Heart right ventricle (tissue), 16 donors: ENCODE results near the gene R3HDM1. TPM values are rescaled to one million over a fixed set of nuclear protein-coding genes. Genes with fewer than 3 reads are reported as not detected.
A peak's percentile ranks its signal among the peaks of the same experiment; 100 is the strongest.

Experiments used
- ATAC-seq, 8 donors: fragments of 200-7000 bp; cut with Tn5 transposase; one replicate each; pipeline ENCODE4 v1.9.1; 2020; ENCODE audit warnings: mild to moderate bottlenecking in 8 of 8, moderate library complexity in 8 of 8, moderate number of reproducible peaks in 1 of 8
- DNase-seq, 2 donors: peaks; one replicate each; pipeline ENCODE4 v3.0.0-alpha.2; 2020
- H3K27ac ChIP-seq, 10 donors: fragments of 200-600 bp; sonication (generic) in 2 of 10; one replicate each; pipeline versions ENCODE4 v1.5.0 to v1.8.0; 2020 to 2022; ENCODE audit warnings: mild to moderate bottlenecking in 3 of 10
- H3K27me3 ChIP-seq, 7 donors: fragments of 200-600 bp; one replicate each; pipeline ENCODE4 v1.8.0; 2021 to 2022; ENCODE audit warnings: mild to moderate bottlenecking in 2 of 7
- H3K36me3 ChIP-seq, 9 donors: fragments of 200-600 bp; sonication (generic) in 1 of 9; one replicate each; pipeline versions ENCODE4 v1.5.0 to v1.8.0; 2020 to 2022; ENCODE audit warnings: mild to moderate bottlenecking in 2 of 9
- H3K4me1 ChIP-seq, 9 donors: fragments of 200-600 bp; sonication (generic) in 1 of 9; one replicate each; pipeline versions ENCODE4 v1.5.0 to v1.8.0; 2020 to 2022; ENCODE audit warnings: mild to moderate bottlenecking in 4 of 9
- H3K4me3 ChIP-seq, 10 donors: fragments of 200-600 bp; sonication (generic) in 2 of 10; one replicate each; pipeline versions ENCODE4 v1.5.0 to v1.8.0; 2020 to 2022; ENCODE audit warnings: mild to moderate bottlenecking in 7 of 10, moderate library complexity in 2 of 10
- H3K9me3 ChIP-seq, 11 donors: fragments of 200-600 bp in 10 of 11; sonication (generic) in 2 of 11; one replicate each; pipeline versions ENCODE4 v1.5.0 to v1.8.0; 2013 to 2022; ENCODE audit warnings: mild to moderate bottlenecking in 2 of 11, control low read depth in 1 of 11, moderate library complexity in 1 of 11
- CTCF ChIP-seq, 9 donors: fragments of 200-600 bp; sonication (generic) in 2 of 9; IDR thresholded peaks; one replicate each; pipeline versions ENCODE4 v1.5.0 to v1.8.0; 2021 to 2022; ENCODE audit warnings: antibody characterized with exemption in 9 of 9, mild to moderate bottlenecking in 5 of 9, moderate library complexity in 1 of 9
- WGBS, 2 donors: extraction: QIAGEN DNeasy Blood & Tissue Kit; methylation state at CpG; one replicate each; pipeline ENCODE4 v1.1.7; 2013; ENCODE audit warnings: inconsistent platforms in 1 of 2; 5-methylcytosine and 5-hydroxymethylcytosine counted together
- intact Hi-C, 10 donors: fragments of 100-400 bp; cut with DNase I; formaldehyde crosslinking; loops; one replicate each; pipeline versions ENCODE4 v1.11.1 to v1.14.2; 2022
- polyA plus RNA-seq, 2 donors: library from polyadenylated mRNA; stranded (reverse); fragments of 200-250 nt; gene quantifications; one replicate each; pipeline ENCODE4 v1.2.3, GENCODE V29; 2013
- total RNA-seq, 10 donors: library from RNA; stranded (reverse); fragmentation: NEBNext Ultra II Directional in 3 of 10; extraction: Animal tissue kit (Norgen Biotek cat#: 25700) in 3 of 10; gene quantifications; one replicate each; pipeline versions ENCODE4 v1.2.1 to v1.2.4, GENCODE V29; 2021 to 2023
- donor health status: Arrhythmogenic right ventricular cardiomyopathy.
- donor health status: ischemic (EF 13 %, LVEDD 7.1; RV severe dilation, severe dysfunction).
- donor health status: healthy with polysubstance abuse.
- donor health status: DM: no; HTN: yes; CAD: no.
- donor health status: DM: no; HTN: no; CAD: no.
- donor health status: ischemic (EF 25% LVEDD 6.9; RV normal size, moderate dysfunction).
- donor health status: ischemic (EF 25% LVEDD 5.7; RV mildly dilated, moderate dysfunction).
- donor health status: healthy.
- donor health status: DM: yes; HTN: yes; CAD: no.
- donor health status: Ischemic cardiomyopathy.
- donor health status: ischemic (EF 35%, LVEDD 5.7; RV mildly dilated, moderate dysfunction).
- donor health status: nonischemic (EF 11% LVEDD 7.7; RV severe dilation, severe dysfunction).
- donor health status: DM: yes; HTN: yes; CAD: no.
- donor health status: PGD.
- donor health status: ischemic (EF 29% LVEDD 5.4; RV normal size, mild dysfunction).
- donor health status: nonischemic (EF 23%, LVEDD 6.1; RV moderate dilation, normal function).

R3HDM1 gene
- total and polyA plus RNA-seq, 12 donors, result 6.1 to 22.2 (median 17.5) TPM

DNA sequence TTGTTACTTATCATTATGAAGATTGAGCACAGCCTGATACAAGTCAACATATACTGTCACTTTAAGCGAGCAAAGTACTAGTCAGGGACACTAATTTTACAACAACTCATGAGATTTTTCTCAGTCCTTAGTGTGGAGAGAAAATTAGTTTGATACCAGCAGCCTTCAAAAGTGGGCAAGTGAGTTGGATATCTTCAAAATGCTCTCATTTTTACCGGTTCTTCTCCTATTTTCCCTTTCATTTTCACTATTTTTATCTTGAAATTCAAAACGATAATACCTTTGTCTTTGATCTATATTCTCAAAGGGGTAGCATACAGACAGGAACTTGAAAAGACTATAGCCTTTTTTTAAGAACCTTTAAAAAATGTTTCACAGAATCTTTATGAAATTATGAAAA, 158.4 kb downstream of the R3HDM1 start:
- no peak for TF ChIP-seq CTCF (IDR thresholded peaks at IDR 0.05)
- Histone ChIP-seq H3K27ac (no peak overlapping the region), H3K36me3 (peaks cover 0 to 20% (median 0%) of the 10 kb centered on the region in 9 donors), H3K4me3 (no peak overlapping the region), H3K9me3 (no peaks in the 10 kb centered on the region), H3K4me1 (peaks cover 0 to 7% (median 0%) of the 10 kb centered on the region in 9 donors), H3K27me3 (no peaks in the 10 kb centered on the region)
- intact Hi-C loops, result no loop called here
- WGBS, 2 donors, result 81 to 82% methylated on average over 3 of the region's 3 CpGs
- DNase-seq (no peak), ATAC-seq (no peak)

- ATAC-seq, result peak in 2 of 8 donors; percentile 27 to 67
- no peak for TF ChIP-seq CTCF (IDR thresholded peaks at IDR 0.05)
- no peaks in the 10 kb centered on the region for H3K9me3 ChIP-seq
- H3K4me1 ChIP-seq, result peaks cover 0 to 12% (median 0%) of the 10 kb centered on the region in 9 donors
- intact Hi-C loops, result no loop called here
- no peak overlapping the region for H3K4me3 ChIP-seq
- H3K27ac ChIP-seq, result no peak overlapping the region
- peaks cover 0 to 8% (median 0%) of the 10 kb centered on the region in 9 donors for H3K36me3 ChIP-seq
- DNase-seq, result no peak
- no peaks in the 10 kb centered on the region for H3K27me3 ChIP-seq
- 61 to 66% methylated on average over 2 of the region's 2 CpGs for WGBS, 2 donors
These were observed 163.4 kb downstream of the R3HDM1 start for GRCh38 chr2:135694711-135695110.

DNA sequence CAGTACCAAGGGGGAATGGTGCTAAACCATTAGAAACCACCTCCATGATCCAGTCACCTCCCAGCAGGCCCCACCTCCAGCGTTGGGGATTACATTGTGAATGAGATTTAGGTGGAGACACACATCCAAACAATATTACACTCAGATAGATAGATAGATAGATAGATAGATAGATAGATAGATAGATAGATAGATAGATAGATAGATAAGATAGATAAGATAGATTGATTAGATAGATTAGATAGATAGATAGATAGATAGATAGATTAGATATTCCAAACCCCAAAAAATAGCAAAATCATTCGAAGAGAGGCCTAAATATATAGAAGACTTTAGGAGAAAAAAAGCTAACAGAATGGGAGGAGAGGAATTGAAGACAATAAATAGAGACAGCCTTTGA, 167.6 kb downstream of the R3HDM1 start:
- ATAC-seq (no peak), DNase-seq (no peak)
- Histone ChIP-seq H3K27ac (no peak overlapping the region), H3K9me3 (no peaks in the 10 kb centered on the region), H3K27me3 (no peaks in the 10 kb centered on the region), H3K4me3 (no peak overlapping the region), H3K4me1 (peaks cover 0 to 15% (median 0%) of the 10 kb centered on the region in 9 donors), H3K36me3 (peaks cover 0 to 8% (median 0%) of the 10 kb centered on the region in 9 donors)
- intact Hi-C loops, result no loop called here
- 93 to 97% methylated on average over 2 of the region's 2 CpGs for WGBS, 2 donors
- TF ChIP-seq CTCF (IDR thresholded peaks at IDR 0.05), result no peak

- TF ChIP-seq CTCF (IDR thresholded peaks at IDR 0.05), result no peak
- DNase-seq, result no peak
- intact Hi-C loops, result loop anchor here in 1 of 10 donors (10.0 kb wide), 1 partner anchor 227 kb away; no protein-coding TSS in a partner anchor
- no peak for ATAC-seq
- H3K4me1 ChIP-seq, result peaks cover 0 to 7% (median 0%) of the 10 kb centered on the region in 9 donors
- no peaks in the 10 kb centered on the region for H3K27me3 ChIP-seq
- no peaks in the 10 kb centered on the region for H3K9me3 ChIP-seq
- WGBS, 2 donors, result 86 to 93% methylated on average over 2 of the region's 2 CpGs
- no peak overlapping the region for H3K27ac ChIP-seq
- H3K4me3 ChIP-seq, result no peak overlapping the region
- peaks cover 0 to 8% (median 0%) of the 10 kb centered on the region in 9 donors for H3K36me3 ChIP-seq
These were observed 170.2 kb downstream of the R3HDM1 start for GRCh38 chr2:135701442-135701841.
